NCI-H748 (cell line): ENCODE results near the gene DAG1.

Source experiments
- DNase-seq: peaks from one replicate; lab custom pipeline; 2025; ENCODE audit not compliant: unreplicated experiment; lab: John Stamatoyannopoulos, UW

The DAG1 gene

DNA sequence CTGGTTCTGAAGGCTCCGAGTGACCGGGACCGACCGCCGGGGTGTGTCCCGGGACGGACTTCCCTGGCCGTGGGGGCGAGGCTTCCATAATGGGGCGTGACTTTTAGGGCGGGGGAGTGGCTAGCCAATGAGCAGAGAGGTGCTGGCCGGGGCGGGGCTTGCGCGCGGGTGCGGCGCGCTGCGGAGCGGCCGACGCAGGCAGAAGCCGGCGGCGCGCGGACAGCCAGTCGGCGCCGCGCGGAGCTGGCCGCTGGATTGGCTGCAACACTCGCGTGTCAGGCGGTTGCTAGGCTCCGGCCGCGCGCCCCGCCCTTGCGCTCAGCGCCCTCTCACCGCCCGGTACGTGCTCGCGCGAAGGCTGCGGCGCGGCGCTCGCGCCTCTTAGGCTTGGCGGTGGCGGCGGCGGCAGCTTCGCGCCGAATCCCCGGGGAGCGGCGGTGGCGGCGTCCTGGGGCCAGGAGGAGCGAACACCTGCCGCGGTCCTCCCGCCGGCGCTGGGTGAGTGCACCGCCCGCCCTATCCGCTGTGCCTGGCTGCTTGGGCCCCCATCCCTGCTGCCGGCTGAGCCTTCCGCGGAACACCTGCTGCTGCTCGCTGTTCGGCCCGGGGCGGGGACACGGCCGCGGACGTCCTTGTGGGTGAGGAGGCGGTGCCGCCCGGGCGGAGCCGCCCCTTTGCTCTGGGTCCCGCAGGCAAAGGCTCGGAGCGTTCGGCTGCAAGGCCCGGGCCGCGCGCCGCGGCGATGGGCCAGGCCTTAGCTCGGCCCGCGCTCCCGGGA, at the start of gene DAG1:
DAG1 (plus strand) TSS at position 332 of the 778 bp plus-strand sequence. CDS start 40,268 bp downstream, outside the sequence.
- peak; percentile 96 for DNase-seq

DNA sequence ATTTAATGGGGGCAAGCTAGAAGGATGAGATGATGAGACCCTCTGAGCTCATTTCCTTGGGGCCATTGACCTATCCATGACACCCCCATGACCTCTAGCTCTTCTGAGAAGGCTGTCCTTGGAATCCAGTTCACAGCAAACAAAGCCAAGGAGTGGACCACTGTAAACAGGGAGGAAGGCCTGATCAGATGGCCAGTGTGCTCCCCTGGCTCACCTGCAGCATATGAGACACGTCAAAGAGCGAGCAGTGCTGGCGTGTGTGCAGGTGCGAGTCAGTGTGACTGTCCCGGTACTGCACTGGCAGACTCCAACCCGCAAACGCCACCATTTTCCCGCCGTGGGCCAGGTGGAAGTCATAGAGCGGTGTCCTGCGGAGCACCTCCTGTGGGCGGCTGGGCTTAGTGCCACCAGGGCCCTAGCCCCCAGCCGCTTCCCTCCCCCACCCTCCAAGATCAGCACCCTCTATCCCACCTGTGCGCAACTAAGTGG, 48.1 kb upstream of the DAG1 start:
- DNase-seq: no peak

DNA sequence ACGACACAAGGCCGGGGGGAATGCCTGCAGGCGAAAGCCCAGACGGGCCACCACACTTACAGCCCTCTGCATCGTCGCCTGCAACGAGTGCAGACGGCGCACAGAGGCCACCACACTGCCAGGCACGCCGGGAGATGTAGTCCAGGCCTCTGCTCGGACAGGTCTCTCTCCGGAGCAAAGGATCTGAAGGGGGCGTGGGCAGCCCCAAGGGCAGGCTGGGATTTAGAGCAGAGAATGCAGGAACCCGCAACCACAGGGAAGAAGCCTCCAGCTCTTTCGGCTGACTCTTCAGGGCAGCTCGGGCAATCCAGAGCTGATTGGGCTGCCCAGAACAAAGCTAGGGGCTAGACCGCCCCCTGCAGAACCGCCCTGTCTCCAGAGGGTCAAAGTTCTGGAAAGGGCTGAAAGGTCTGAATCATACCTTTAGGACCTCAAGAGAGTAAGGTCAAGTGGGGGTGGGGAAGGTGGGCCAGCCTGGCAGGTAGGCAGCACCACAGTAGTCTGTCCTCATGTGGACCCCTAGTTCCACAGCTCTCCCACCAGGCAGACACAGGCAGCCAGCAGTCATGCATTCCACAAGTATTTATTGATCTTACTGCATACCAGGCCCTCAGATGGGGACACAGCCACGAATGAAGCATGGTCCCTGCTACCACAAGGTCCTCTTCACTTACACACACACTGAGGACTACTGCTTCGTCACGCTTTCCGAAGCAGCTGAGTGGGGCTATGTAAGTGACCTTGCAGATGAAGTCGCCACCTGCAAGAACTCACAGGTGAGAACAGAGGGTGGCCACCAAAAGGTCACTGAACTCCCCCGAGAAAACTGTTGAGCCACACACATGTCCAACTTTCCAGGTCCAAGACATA, 47.5 kb upstream of the DAG1 start, which contains the start of gene AMT:
AMT (minus strand) TSS at position 95 of the 870 bp plus-strand sequence; CDS start at position 72, 23 bp downstream.
- no peak for DNase-seq

DNA sequence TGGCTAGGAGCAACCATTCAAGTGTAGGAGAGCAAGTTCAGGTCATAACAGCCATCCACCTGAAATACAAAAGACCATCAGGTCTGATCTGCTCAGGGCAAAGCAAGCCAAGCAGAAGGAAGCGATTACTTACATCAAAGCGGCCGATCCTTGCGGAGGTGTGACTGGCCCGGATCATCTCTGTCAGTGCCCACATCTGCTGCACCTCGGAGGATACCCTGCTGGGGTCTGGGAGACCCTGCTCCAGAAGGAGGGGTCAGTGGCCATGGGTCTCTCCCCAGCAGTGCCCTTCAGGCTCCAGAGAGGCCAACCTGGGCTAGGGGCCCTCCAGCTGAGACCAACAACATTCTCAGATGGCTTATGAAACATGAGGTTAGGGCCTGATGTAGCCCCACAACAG, 45.3 kb upstream of the DAG1 start:
- DNase-seq: no peak

DNA sequence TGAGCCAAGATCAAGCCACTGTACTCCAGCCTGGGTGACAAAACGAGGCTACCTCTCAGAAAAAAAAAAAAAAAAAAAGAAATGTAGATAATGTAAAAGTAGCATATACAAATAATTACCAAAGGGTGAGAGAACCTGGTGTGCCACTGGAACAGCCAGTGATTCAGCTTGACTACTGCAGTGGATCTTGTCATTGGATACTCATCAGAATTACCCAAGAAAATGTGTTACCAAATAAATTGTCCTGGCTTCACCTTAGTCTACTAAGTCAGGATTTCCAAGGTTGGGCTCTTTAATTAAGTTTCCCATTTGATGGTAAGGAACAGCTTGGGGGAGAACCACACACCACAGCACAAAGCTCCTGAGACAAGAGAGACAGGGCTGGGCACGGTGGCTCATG, 42.5 kb upstream of the DAG1 start:
- DNase-seq: no peak

DNA sequence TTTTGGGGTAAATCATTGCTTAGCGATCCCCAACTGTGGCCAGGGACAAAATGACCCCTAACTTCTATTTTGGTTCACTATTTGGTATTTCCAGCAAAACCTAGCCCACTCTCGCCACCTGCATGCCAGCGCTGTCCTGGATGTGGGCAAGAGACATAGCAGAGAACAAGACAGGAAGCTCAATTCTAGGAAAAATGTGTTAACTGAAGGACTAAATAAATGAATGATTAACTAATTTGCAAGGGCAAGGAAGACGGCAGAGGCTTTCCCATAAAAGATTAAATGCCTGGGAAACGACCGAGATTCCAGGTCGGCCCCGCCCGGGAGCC, 41.4 kb upstream of the DAG1 start:
- DNase-seq: no peak

DNA sequence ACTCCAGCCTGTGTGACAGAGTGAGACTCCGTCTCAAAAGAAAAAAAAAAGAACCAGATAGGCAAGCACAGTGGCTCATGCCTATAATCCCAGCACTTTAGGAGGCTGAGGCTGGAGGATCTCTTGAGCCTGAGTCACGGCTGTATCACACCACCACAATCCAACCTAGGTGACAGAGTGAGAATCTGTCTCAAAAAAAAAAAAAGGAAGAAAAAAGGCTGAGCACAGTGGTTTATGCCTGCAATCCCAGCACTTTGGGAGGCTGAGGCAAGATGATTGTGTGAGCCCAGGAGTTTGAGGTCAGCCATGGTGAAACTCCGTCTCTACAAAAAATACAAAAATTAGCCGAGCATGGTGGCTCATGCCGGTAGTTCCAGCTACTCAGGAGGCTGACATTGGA, 35.3 kb upstream of the DAG1 start:
- no peak for DNase-seq

DNA sequence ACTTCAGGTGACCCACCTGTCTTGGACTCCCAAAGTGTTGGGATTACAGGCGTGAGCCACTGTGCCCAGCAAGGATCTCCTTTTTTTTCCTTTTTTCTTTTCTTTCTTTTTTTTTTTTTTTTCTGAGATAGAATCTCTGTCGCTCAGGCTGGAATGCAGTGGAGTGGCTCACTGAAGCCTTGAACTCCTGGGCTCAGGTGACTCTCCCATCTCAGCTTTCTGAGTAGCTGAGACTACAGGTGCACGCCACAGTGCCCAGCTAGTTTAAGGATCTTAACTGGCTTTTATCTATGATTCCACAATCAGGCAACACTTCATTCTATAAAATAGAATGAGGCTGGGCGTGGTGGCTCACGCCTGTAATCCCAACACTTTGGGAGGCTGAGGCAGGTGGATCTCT, 24.7 kb upstream of the DAG1 start:
- no peak for DNase-seq

DNA sequence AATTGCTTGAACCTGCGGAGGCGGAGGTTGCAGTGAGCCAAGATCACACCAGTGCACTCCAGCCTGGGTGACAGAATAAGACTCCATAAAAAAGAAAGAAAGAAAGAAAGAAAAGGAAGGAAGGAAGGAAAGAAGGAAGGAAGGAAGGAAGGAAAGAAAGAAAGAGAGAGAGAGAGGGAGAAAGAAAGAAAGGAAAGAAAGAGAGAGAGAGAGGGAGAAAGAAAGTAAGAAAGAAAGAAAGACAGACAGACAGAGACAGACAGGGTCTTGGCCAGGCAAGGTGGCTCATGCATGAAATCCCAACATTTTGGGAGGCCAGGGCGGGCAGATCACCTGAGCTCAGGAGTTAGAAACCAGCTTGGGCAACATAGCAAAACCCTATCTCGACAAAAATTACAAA, 16.4 kb upstream of the DAG1 start:
- no peak for DNase-seq

DNA sequence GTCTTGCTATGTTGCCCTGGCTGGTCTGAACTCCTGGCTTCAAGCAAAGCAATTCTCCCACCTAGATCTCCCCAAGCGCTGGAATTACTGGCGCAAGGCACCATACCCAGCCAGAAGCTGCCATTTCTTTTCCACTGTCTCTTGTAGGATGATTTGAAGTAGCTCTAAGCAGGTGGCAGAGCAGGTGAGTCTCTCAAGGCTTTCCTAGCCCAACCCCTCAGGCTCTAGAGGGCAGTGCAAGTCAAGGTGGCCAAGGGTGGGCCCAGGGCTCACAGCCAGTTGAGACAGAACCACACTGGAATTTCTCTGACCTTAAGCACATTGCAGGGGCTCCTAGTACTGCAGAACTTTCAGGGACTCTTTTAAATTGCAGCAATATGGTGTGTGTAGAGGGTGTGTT, 15.6 kb upstream of the DAG1 start:
- peak; percentile 37 for DNase-seq

DNA sequence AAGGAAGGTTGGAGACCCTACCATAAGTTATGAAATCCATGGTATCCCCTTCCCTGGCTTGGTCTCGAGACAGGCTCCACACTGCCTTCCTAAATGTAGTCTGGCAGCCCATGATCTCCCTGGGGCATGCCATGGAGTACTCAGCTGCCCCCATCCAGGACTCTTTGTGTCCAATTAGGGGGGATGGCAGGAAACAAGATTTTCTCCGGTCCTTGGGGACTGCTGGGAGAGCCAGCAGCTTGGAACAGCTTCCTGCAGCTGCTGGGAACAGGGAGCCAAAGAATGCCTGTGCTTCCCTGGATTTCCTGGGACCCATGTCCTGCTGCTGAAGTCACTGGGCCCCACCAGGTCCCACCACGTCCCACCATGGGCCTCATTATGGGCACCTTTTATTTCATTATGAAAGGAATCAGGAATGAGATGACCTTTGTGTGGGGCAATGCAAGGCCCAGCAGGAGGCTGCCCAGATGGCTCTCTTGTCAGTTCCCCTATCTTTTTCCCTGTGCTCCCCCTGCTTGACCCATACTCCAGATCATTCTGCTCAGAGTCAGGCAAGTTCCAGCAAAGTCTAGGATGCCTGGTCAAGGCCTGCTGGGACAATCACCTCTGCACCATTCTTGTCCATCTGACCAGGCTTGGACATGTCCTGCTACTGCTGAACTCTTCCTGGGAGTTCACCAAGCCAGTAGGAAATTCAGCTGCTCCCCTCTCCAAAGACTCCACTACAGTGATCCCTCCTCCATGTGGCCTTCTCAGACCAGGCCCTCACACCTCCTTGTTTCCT, 15.0 kb upstream of the DAG1 start:
- DNase-seq: no peak

DNA sequence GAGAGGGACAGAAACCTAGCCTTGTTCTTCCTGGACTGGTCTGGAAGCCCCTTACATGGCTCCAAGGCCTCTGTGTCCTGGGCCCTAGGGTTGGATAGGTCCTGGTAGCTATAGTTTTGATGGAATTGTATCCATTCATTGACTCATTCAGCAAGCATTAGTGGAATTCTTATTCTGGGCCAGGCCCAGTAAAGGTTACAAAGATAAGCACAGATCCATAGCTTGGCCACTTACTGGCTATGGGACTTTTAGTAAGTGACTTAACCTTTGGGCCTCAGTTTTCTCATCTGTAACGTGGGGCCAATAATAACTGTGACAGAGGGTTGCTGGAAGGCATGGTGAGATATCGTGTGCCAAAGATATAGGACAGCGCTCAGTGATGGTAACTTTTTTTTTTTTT, 13.6 kb upstream of the DAG1 start:
- no peak for DNase-seq

DNA sequence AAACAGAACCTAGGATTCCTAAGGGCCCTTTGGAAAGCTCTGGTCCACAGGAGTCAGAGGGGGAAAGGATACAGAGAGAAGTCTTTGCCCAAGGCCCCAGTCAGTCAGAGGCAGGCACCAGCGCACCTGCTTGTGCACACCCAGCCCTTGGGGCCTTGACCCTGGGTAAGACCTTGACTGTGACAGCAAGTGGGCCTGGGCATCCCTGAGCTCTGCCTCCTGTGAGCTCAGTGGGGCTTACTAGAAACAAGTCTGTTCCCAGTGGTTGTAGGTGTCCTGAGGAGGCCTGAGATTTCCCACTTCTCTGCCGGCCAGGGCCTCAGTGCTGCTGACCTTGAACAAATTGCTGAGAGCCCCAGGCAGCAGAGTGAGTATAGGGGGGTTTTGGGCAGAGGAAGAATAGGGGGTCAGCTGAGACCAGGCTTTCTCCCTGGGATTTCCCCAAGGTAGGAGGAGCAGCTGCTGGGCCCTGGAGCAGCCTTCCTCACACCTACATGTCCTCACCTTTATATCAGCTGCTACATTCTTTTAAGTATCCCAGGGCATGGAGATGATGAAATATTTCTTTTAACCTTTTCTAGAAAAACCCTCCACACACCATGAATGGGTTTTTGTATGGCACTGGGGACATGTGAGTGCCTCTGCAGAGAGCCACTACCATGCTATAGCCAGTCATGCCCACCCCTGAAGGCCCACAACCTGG, 9.7 kb upstream of the DAG1 start:
- no peak for DNase-seq

DNA sequence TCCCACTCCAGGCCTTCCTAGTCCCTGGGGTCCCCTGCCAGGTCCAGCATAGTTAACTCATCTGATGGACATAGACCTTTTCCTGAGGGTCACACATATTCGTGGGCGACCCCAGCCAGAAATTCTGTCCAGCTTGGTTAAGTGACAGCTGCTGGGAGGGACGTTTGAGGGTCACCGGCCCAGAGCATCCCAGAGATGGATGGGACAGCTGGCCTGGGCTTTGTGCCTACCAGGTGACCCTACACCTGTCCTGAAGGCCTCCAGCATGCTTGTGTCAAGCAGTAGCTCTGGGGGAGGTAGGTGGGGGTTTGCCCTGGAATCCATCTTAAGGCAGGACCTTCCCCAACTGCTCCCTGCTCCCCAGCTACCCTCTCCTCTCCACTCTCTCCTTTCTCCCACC, 9.1 kb upstream of the DAG1 start:
- DNase-seq: no peak

DNA sequence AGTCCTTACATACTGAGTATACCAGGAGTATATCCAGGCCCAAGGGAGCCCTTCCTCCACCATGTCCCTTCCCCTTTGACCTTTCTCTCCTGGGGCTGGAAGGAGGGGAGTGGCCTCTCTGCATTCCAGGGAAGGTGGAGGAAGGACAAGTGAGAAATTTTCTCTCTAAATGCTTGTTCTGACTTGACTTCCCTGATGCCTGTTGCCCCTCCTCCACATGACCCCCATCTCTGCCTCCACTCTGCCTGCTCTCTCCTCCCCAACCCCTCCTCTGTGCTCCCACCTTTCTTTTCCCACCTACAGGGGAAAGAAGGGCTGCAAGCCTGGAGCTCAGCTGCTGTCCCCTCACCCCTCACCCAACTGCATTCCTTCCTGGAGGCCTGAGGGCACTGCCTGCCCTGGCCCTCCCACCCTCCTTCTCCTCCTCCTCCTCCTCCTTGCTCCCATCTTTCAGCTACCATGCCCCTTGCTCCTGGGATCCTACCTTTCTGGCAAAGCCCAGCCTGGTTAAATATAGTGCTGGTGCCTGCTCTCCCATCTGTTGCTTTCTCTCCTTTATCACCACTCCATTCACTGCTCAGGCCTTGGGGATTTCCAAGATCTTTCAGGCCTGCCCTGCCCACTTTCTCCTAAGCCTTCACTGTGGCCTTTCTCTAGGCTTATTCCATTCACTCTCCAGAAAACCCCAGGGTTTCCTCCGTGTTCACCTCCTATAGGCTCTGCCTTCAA, 8.5 kb upstream of the DAG1 start:
- DNase-seq: no peak

DNA sequence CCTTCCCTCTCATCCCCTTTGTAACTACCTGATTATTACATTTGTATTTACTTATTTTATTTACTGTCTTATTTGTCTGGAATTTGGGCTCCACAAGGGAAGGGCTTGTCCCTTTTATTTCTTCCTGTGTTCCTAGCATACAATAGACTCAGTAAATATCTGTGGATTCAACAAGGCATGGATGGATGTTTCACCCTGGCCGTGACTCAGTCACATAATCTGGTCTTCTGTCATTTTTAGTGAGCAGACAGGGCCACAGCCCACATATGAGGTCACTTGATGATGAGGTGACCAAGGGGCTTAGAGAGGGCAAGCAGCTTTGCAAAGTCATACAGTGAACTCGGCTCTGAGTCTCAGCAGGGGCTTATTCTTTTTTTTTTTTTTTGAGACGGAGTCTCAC, 7.8 kb upstream of the DAG1 start:
- DNase-seq: no peak

DNA sequence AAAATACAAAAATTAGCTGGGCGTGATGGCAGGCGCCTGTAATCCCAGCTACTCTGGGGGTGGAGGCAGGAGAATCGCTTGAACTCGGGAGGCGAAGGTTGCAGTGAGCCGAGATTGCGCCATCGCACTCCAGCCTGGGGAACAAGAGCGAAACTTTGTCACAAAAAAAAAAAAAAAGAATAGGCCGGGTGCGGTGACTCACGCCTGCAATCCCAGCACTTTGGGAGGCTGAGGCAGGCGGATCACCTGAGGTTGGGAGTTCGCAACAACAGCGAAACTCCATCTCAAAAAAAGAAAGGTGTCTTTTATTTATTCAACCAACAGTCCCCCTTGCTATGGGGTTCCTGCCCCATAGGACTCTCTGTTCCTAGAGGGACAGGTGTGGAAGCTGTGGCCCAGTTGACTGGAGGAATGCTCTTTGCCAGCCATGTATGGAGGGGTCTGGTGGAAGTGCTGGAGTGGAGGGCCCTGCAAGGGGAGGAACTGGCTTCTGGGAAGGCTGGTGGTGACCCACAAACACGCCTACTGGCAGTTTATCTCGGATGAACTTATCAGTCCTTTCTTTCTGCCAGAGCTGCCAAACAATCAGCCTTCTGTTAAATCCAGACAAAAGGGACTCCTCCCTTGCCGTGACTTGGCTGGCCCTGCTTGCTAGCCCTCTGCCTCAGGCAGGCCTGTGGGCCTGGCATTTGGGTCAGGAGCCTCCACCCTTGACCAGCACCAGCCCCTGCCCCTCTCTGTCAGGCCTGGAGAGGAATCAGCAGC, 4.6 kb upstream of the DAG1 start:
- DNase-seq: no peak

DNA sequence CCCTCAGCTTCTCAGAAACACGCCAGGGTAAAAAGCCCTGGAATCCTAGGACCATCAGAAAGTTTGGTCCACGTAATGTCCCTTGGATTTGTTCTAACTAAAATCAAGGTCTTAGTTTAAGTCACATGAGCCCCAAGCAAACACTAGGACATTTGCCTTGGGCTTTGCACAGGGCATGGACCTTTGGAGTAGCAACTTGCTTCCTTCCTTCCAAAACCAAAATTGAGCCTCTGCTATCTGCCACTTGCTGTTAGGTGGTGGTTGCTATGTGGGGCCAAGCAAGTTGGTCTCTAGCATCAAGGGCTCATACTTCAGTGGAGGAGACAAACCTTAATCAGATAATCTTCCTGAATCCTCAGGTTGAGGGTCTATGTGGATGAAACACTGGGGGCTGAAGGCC, 4.0 kb upstream of the DAG1 start:
- no peak for DNase-seq
